Transverse colon (tissue), 4 donors: Measurements from ENCODE around the gene PHGDH. TPM values are rescaled to one million over a fixed set of nuclear protein-coding genes. Genes with fewer than 3 reads are reported as not detected.

Experiments
- DNase-seq: peaks from one replicate; pipeline ENCODE4 v3.0.0-alpha.2; 2019
- H3K27ac ChIP-seq, 4 donors: fragments of 200-600 bp; sonication (generic); 2 replicates each; pipeline ENCODE4 v1.5.1; 2016 to 2018; ENCODE audit warnings: inconsistent platforms in 4 of 4
- H3K27me3 ChIP-seq: fragments of 200-600 bp; sonication (generic); 2 replicates; pipeline ENCODE4 v1.5.1; 2017; ENCODE audit warnings: inconsistent platforms
- H3K36me3 ChIP-seq, 4 donors: fragments of 200-600 bp; sonication (generic); 2 replicates each; pipeline ENCODE4 v1.5.1; 2017 to 2019; ENCODE audit warnings: inconsistent platforms in 4 of 4
- H3K4me1 ChIP-seq, 4 donors: fragments of 200-600 bp; sonication (generic); 2 replicates each; pipeline ENCODE4 v1.5.1; 2017 to 2020; ENCODE audit warnings: inconsistent platforms in 4 of 4
- H3K4me3 ChIP-seq, 4 donors: fragments of 200-600 bp; sonication (generic); 1 replicate in 1 of 4; 2 replicates in 3 of 4; pipeline versions ENCODE4 v1.5.1 to v1.6.1; 2017 to 2019; ENCODE audit warnings: inconsistent platforms in 4 of 4
- H3K9me3 ChIP-seq, 2 donors: fragments of 200-600 bp; sonication (generic); 2 replicates each; pipeline ENCODE4 v1.5.1; 2017 to 2019; ENCODE audit warnings: inconsistent platforms in 2 of 2
- CTCF ChIP-seq, 5 experiments: fragments of 200-600 bp in 3 of 5; fragments of 450-650 bp in 2 of 5; sonication (generic) in 3 of 5; IDR thresholded peaks; 1 replicate in 2 of 5; 2 replicates in 3 of 5; pipeline ENCODE4 v1.5.1; 2016 to 2017; ENCODE audit warnings: antibody characterized with exemption in 5 of 5, inconsistent platforms in 3 of 5, mild to moderate bottlenecking in 2 of 5, moderate library complexity in 1 of 5
- EP300 ChIP-seq: sonication (generic); formaldehyde crosslinking; IDR thresholded peaks from one replicate; pipeline ENCODE4 v1.6.1; 2017; ENCODE audit warnings: antibody characterized with exemption, low read depth
- POLR2A ChIP-seq: fragments of 450-650 bp; IDR thresholded peaks from one replicate; pipeline ENCODE4 v1.6.1; 2016; ENCODE audit warnings: antibody characterized with exemption, mild to moderate bottlenecking, moderate library complexity
- POLR2AphosphoS5 ChIP-seq, 3 donors: sonication (generic); formaldehyde crosslinking; IDR thresholded peaks; one replicate each; pipeline ENCODE4 v1.6.1; 2016; ENCODE audit warnings: antibody characterized with exemption in 3 of 3
- WGBS, 2 donors: methylation state at CpG; one replicate each; pipeline ENCODE4 v1.1.5; 2018; ENCODE audit warnings: low coverage in 1 of 2; 5-methylcytosine and 5-hydroxymethylcytosine counted together
- in situ Hi-C, 4 donors: fragments of 200-750 bp; cut with MboI; loops; one replicate each; pipeline versions ENCODE4 v1.15.0 to v1.15.1; 2017; ENCODE audit warnings: low sequenced_read_pairs in 3 of 4, low pct_ligation_motif_present in 1 of 4, low pct_unique_long_range_greater_than_20kb in 1 of 4
- intact Hi-C: fragments of 100-400 bp; cut with DNase I; formaldehyde crosslinking; loops from one replicate; pipeline ENCODE4 v1.15.1; 2023; ENCODE audit warnings: low total_unique reads
- total RNA-seq, 4 donors: library from RNA; depleted of rRNA; stranded (reverse); fragments of >200 nt; gene quantifications; one replicate each; pipeline ENCODE4 v1.1.0, GENCODE V29; 2016

The PHGDH gene
- total RNA-seq, 4 donors from 2014 or later: 4.2 to 11.9 (median 8.1) TPM

DNA sequence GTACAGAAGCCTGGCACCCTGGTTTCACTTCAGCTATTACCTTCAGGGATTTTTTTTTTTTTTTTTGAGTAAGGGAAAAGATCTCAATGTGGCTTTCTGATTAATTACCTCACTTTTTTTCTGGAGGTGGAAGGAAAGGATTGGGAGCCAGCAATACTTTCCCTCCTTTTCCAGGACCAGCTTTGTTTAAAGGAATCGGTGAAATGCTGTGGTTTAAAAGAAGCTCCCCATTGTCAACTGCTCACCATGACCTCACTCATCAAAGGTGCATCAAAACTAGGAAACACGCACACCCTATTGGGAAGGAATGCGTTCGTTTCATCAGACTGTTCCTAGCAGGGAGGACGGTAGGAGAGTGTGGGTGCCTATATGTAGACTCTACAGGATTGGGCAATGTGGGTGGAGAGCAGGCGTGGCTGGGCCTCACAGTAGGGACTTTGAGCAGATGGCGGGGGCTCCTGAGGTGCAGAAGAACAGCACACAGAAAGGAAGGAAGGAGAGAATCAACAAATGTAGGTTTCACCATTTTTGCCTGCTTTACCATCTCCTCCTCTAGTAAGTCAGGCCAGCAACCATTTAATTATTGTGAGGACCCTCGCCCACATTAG lies 13.0 kb downstream of the PHGDH start:
- Histone ChIP-seq H3K27ac (no peak overlapping the region), H3K27me3 (no peaks in the 10 kb centered on the region), H3K4me3 (no peak overlapping the region), H3K36me3 (no peaks in the 10 kb centered on the region), H3K4me1 (no peaks in the 10 kb centered on the region), H3K9me3 (no peaks in the 10 kb centered on the region)
- 87 to 96% methylated on average over 7 to 8 of the region's 8 CpGs for WGBS, 2 donors
- intact Hi-C loops (no loop called here), in situ Hi-C loops (loop anchor here in 1 of 4 donors (25.0 kb wide), 1 partner anchor 138 kb away; no protein-coding TSS in a partner anchor)
- no peak for DNase-seq
- TF ChIP-seq POLR2A (no peak), EP300 (no peak), CTCF (IDR thresholded peaks at IDR 0.05) (no peak), POLR2AphosphoS5 (IDR thresholded peaks at IDR 0.05) (no peak)

GRCh38 chr1:119725626-119726025 lies 13.9 kb downstream of the PHGDH start:
- no peaks in the 10 kb centered on the region for H3K27me3 ChIP-seq
- no peak for DNase-seq
- 90 to 95% methylated on average over 5 of the region's 5 CpGs for WGBS, 2 donors
- no peak overlapping the region for H3K4me3 ChIP-seq
- no peak overlapping the region for H3K27ac ChIP-seq
- intact Hi-C loops: no loop called here
- TF ChIP-seq POLR2AphosphoS5 (IDR thresholded peaks at IDR 0.05): no peak
- TF ChIP-seq CTCF (IDR thresholded peaks at IDR 0.05): no peak
- TF ChIP-seq POLR2A: no peak
- no peak for TF ChIP-seq EP300
- no peaks in the 10 kb centered on the region for H3K9me3 ChIP-seq
- H3K36me3 ChIP-seq: no peaks in the 10 kb centered on the region
- H3K4me1 ChIP-seq: no peaks in the 10 kb centered on the region
- in situ Hi-C loops: loop anchor here in 1 of 4 donors (25.0 kb wide), 1 partner anchor 137 kb away; no protein-coding TSS in a partner anchor

DNA sequence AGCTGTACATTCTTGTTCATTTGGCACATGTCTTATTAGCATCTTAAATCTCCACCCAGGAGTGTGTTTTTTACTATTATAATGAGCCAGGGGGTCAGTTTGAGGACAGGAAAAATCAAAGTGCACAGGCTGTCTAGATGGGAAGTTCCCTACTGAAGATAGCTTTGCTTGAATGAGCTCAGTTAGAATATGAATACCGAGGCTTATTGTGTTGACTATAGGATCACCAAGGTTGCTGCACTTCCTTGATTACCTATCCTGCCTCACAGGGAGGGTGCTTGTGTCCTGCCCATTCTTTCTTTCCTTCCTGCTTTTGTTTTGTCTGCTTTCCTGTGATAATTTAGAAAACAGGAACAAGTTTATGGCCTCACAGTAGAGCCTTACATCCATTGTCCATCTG lies 16.3 kb downstream of the PHGDH start:
- intact Hi-C loops: no loop called here
- no peaks in the 10 kb centered on the region for H3K36me3 ChIP-seq
- 26% methylated on average over 1 of the region's 1 CpG; no CpG with 5 or more reads in 1 of the 2 donors for WGBS, 2 donors
- no peaks in the 10 kb centered on the region for H3K4me1 ChIP-seq
- no peaks in the 10 kb centered on the region for H3K27me3 ChIP-seq
- in situ Hi-C loops: loop anchor here in 1 of 4 donors (25.0 kb wide), 1 partner anchor 134 kb away; no protein-coding TSS in a partner anchor
- no peak overlapping the region for H3K27ac ChIP-seq
- no peaks in the 10 kb centered on the region for H3K9me3 ChIP-seq
- TF ChIP-seq POLR2A (no peak), CTCF (IDR thresholded peaks at IDR 0.05) (no peak)
- H3K4me3 ChIP-seq: no peak overlapping the region
- no peak for DNase-seq

- Histone ChIP-seq H3K27me3 (no peaks in the 10 kb centered on the region), H3K27ac (no peak overlapping the region), H3K36me3 (no peaks in the 10 kb centered on the region), H3K4me1 (no peaks in the 10 kb centered on the region), H3K9me3 (no peaks in the 10 kb centered on the region), H3K4me3 (no peak overlapping the region)
- in situ Hi-C loops: loop anchor here in 1 of 4 donors (25.0 kb wide), 1 partner anchor 133 kb away; no protein-coding TSS in a partner anchor
- DNase-seq: no peak
- intact Hi-C loops: no loop called here
- TF ChIP-seq CTCF (IDR thresholded peaks at IDR 0.05) (no peak), POLR2A (no peak), POLR2AphosphoS5 (IDR thresholded peaks at IDR 0.05) (no peak), EP300 (no peak)
Observed at GRCh38 chr1:119729044-119729443, 17.3 kb downstream of the PHGDH start.
